Measurements from ENCODE around the gene MACROH2A1.

Gene MACROH2A1

DNA sequence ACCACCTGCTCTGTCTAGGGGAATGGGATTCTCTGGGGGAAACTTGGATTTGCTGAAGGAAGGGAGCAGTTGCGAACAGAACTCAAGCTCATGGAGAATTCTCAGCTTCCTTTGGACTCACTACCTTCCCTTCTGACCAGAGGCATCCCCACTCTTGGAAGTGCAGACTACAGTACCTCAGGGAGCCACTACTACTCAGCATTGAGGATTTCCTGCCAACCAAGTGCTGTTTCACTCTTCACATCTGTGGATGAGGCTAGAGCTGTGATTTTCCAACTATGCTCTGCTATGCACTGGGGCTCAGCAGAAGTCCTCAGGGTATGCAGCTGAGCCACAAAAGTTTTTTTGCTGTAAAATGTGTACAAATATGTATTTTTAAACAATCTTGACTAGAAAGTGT is 43.9 kb downstream of the MACROH2A1 start:
- no peak for DNase-seq (ENCODE audit: low spot score)

DNA sequence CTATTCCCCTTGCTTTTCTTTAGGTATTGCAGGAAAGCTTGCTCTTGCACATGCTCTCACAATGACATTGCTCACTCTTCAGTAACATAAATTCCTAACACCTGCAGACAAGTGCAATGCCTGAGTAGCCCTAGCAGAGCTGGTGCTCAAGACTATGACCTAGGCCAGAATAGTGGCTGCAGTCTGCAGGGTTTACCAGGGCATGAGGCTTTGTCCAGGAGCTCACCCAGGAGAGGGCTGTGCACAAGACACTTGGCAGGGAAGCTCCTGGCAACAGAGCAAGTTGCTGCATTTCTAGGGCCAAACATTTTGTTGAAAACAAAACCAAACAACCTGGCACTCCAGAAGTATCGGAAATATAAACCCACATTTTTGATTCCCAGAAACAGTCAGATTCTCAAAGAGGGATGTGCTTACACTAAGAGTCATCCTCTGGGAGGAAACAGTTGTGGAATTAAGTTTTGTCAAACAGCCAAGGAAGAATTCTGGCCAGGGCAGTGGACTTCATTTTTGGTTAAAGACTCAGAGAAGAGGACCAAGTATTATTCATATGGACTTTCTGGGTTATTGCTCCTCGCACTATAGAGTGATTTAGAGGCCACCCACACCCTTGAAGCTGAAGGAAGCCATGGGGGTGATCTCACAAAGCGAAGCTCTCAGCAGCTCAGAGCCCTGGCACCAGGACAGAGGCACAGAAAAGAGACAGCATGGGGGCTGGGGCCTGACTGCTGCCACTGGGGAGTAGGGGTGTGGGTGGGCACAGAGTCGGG is 44.9 kb downstream of the MACROH2A1 start:
- DNase-seq (ENCODE audit: low spot score) = no peak

GRCh38 chr5:135350536-135350935 is 48.5 kb downstream of the MACROH2A1 start:
- no peak for DNase-seq (ENCODE audit: low spot score)

- no peak for DNase-seq (ENCODE audit: low spot score)
Observed at GRCh38 chr5:135349886-135350285, 49.1 kb downstream of the MACROH2A1 start.

DNA sequence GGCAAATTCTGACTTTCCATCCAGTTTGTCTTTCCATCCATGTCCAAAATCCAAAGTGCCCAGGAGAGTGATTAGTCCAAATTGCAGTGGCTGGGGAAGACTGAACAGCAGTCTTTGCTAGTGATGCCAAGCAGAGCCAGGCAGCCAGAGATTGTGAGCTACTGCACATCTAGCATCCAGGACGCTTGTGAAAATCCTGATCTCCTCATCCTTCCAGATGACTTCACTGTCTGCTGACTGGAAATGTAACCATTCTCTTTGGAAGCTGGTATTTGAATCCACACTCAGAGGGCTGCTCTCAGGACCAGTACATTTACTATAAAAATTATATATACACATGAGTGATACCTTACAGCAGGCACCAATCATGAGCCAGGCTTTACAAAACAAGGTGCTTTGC is 49.6 kb downstream of the MACROH2A1 start:
- no peak for DNase-seq (ENCODE audit: low spot score)

DNA sequence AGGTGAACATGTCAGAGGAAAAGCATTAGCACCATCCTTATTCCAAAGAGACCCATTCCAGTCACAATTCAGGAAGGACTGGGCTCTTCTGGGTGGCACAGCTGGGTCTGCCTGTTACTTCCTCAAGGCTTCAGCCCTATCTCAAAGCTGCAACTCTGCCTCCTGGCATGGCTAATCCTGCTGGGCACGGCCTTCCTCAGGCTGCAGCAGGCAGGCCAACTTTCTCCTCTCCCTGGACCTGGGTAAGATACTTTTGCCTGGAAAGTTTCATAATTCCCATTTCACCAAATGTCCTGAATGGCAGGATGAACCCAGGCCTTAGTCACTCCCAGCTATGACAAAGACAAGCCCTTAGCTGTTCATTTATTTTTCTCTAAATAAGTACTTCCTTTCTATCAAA is 50.1 kb downstream of the MACROH2A1 start:
- DNase-seq (ENCODE audit: low spot score) = no peak

GRCh38 chr5:135347392-135347791 is 51.6 kb downstream of the MACROH2A1 start:
- no peak for DNase-seq (ENCODE audit: low spot score)

GRCh38 chr5:135345956-135346731 is 52.9 kb downstream of the MACROH2A1 start:
- DNase-seq (ENCODE audit: low spot score) = no peak

- no peak for DNase-seq (ENCODE audit: low spot score)
Observed at GRCh38 chr5:135344349-135344748, 54.7 kb downstream of the MACROH2A1 start.

GRCh38 chr5:135343413-135343812 is 55.6 kb downstream of the MACROH2A1 start:
- no peak for DNase-seq (ENCODE audit: low spot score)

DNA sequence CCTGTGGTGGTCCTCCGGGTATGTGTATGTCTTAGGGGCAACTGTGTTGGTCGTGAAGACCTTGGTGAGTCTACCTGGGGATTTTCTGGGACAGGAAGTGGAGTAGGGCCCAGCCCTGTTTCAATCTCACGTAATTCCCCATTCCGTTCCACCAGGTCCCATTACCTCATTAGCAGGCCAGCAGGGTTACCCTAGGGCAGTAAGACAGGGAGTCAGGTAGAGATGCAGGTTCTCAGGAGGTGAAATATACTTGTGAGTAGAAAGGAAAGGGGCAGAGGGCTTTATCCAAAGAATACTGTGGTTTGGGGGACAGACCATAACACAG is 56.5 kb downstream of the MACROH2A1 start:
- no peak for DNase-seq (ENCODE audit: low spot score)

DNA sequence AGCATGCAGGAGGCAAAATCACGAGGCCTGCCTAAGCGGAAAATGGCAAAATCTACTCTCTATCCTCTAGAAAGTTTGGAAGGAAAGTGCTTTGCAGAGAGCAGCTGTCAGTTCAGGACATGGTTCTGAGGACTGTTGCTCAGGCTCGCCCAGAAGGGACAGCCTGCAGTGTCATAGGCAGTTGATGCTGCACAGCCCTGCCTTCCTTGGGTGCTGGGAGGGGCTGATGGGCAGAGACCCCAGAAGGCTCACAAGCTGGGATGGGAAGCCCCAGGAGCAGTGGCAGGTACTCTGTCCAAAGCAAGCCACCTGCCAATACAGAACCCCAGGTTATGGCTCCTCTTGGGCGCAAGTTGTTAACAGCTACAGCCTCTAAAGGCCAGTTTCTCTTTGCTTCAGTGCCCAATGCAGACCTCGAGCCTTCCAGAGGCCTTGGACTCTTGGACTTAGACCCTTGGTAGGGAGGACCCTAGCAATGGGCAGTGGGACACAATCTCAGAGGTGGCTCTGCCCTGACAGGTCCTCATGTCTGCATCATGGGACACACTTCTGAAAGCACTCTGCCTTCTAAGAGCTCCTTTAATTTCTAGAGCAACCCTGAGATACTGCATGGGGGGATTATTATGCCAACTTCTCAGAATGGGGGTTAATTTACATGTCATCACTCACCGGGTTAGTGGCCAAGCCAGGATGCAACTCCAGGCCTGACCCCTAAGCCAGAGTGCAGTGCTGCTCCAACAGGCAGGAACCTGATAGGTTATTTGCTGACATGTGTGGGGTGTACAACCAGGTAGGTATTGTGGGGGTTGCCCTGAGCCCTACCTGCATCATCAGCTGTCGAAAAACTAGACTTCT is 57.1 kb downstream of the MACROH2A1 start:
- DNase-seq (ENCODE audit: low spot score) = no peak

DNA sequence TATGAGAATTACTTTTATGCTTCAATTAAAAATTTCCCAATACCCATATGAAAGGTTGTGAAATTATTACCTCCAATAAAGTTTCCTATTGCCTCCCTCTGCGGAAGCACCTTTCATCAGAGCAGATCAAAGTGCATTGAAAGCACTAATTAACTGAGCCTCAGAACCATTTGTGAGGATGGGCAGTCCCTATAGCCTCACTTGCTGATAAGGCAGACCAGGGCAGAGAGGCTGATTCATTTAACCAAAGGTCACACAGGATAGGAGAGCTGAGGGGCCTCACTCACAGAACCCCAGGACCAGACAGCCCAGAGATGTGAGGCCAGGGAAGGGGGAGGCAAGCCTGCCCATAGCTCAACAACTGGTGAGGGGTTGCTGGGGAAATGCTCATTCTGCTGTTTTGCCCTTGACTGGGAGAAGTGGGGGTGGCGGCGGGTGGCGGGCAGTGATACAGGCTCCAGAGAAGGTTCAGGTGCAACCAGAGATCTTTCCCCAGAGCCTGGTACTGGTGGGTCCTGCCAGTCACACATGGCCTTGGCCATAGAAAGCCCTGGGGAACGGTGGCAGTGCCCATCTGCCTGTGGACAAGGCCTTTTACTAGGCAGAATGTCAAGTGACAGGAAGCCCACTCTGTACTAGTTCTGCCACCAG is 57.9 kb downstream of the MACROH2A1 start:
- no peak for DNase-seq (ENCODE audit: low spot score)

DNA sequence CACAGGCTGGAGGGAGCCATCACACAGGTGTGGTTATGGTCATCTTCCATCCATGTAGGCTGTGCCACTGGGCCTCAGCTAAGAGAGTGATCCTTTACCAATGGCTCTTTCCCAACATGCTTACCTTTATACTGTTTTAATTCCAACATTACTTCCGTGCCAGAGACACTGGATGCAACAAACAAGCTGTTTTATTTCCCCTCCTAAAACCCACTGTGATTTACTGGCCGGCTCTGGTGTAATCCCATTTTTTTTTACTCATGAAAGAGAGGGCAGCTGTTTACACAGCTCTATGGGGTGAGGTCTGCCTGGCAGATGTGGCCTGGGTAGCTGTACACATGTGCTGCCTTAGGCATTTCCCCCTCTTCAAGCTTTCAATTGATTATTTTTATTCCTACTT is 58.5 kb downstream of the MACROH2A1 start:
- DNase-seq (ENCODE audit: low spot score) = no peak

DNA sequence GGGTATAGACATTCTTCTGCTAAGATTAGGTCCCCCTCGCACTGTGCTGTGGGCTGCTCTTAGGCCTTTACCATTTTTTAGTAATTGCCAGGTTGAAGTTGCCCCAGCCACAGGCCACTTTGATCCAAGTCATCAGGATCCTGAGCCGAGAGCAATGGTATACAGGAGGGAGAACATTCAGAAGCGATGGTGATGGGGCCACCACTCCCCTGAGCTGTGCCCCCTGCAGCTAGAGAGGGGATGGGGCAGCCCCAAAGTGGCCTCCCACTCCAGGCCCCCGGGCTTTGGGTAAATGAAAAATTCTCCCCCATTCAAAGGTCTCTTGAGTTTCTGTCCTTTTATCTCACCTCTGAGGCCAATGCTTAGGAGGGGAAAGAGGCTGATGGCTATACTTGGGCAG is 59.4 kb downstream of the MACROH2A1 start:
- DNase-seq (ENCODE audit: low spot score) = no peak

DNA sequence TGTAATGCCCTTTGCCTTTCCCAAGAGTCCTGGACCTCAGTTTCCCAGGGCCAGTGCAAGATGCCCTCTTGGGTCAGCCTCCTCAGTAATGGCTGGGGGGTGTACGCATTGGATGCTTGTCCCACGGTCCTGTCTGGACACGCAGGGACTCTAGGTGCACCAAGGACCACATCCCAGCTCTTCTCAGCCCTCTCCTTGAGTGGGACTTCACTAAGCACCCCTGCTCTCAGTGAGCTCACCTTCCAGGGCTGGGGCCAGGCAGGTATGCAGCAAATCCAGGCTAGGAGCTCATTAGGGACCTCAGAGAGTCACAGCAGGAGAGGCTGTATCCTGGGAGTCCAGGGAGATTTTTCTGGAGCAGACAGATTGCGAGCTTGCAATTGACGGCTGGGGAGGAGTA is 59.8 kb downstream of the MACROH2A1 start:
- DNase-seq (ENCODE audit: low spot score) = no peak

- DNase-seq (ENCODE audit: low spot score) = no peak
Observed at GRCh38 chr5:135337064-135337463, 62.0 kb downstream of the MACROH2A1 start.

DNA sequence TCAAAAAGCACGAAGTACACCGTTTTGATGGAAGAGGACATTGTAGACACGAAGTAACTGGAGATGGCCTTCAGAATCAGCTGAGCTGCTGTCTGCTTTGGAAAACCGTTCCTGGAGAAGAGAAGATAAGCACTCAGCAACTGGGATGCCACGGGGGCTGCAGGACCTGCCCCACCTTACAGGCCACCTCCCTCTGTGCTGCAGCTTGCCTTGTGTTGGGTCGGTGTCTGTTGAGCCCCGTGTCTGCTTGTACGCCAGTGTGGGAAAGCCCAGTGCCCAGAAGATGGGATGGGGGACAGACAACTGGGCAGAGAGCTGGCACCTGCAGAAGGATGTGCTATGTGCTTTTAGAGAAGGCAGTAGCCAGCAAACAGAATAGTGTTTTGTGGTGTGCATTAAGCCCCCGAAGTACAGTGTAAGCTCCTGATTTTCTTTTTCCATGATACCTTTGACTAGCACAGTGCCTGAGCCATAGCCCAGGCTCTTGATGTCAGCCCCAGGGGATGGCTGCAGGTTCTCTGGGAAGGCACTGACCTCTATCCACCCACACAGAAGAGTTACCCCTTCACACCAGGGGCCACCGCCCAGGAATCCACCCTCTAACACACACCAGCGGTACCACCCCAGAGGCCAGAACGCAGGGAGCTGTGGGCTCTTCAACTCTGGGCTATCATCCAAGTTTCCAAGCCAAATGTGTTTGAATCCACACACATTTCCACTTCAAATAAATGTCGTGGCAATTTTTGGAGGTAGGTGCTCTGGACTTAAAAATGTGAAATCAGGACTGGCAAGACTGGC is 63.8 kb downstream of the MACROH2A1 start:
- DNase-seq (ENCODE audit: low spot score) = no peak

DNA sequence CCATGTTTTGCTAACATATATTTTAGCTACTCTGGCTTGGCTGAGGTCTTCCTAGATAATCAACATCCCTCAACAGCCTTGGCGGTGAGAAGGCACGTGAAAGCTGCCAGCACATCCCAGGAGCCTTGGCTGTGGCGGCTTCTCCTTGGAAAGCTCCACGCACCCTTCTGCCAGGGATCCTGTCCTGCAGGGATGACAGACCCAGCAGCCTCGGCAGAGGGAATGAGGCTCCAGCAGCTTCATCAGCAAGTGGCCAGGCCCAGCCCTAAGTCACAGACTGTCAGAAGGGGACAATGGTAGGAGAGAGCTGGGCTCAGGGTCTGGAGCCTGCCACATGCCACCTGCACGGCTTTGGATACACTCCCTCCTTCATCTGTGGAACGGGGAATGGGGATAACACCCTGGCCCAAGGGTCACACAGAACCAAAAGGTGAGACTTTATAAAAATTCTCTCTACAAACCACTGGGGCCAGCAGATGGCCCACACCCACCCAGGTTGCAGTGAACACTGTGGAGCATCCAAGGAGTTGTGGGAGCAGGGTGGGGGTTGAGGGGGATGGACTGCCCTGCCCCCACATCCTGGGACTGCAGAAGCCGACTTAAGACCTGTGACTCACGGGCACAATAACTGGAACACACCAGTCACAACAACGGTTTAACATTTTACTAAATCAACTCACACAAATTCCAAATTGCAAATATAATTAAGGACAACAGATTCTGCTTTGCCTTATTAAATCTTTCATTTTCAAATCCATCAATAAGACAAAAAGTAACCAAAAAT is 65.1 kb downstream of the MACROH2A1 start:
- DNase-seq (ENCODE audit: low spot score) = no peak

DNA sequence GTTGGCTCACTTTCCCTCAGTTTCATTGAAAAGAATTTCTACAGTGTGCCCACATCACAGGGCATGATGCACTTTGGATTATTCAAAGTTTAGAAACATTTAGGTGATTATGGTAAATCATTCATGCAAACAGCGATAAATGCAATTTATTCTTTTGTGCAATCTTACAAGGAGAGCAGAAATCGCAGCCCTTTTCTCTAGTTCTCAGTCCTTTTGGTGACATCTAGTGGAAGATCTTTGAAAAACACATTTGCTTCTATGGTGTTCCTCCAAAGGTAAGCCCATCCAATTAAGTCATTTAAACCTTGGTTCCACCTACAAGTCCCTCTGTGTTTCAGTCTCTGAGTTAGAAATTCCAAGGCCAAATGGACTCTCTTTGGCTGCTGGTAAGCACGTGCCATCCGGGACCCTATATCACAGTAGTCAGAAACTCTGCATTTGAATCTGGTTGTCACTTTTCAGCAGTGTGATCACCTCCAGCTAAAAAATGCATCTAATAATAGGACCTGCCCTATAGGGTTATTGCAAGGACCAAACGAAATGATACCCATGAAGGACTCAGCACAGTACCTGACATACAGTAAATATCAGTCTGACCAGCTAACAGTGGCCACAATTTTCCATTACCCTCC is 66.4 kb downstream of the MACROH2A1 start:
- peak; percentile 65 for DNase-seq (ENCODE audit: low spot score)
